Loucy (cell line): Measurements from ENCODE around the gene NXNL2.

Experiments
- H2AFZ ChIP-seq: fragments of 200-600 bp; sonication (generic); 2 replicates; pipeline ENCODE4 v1.6.0; 2016; ENCODE audit warnings: antibody characterized with exemption, mild to moderate bottlenecking, low read length, moderate library complexity
- H3F3A ChIP-seq: fragments of 200-600 bp; 2 replicates; pipeline ENCODE4 v1.6.0; 2016; ENCODE audit warnings: antibody characterized with exemption, low read depth, mild to moderate bottlenecking
- H3K27me3 ChIP-seq: fragments of 200-600 bp; sonication (generic); 2 replicates; pipeline ENCODE4 v1.6.1; 2014; ENCODE audit warnings: low read length, mild to moderate bottlenecking; ENCODE audit not compliant: insufficient read depth, poor library complexity, severe bottlenecking
- H3K36me3 ChIP-seq: fragments of 200-600 bp; sonication (generic); 2 replicates; pipeline ENCODE4 v1.6.1; 2016; ENCODE audit warnings: low read length; ENCODE audit not compliant: insufficient read depth
- H3K4me1 ChIP-seq: fragments of 200-600 bp; sonication (generic); 2 replicates; pipeline ENCODE4 v1.5.1; 2014; ENCODE audit warnings: low read length, mild to moderate bottlenecking; ENCODE audit not compliant: insufficient read depth, poor library complexity, severe bottlenecking
- H3K4me2 ChIP-seq: fragments of 200-600 bp; sonication (generic); 2 replicates; pipeline ENCODE4 v1.6.0; 2014; ENCODE audit warnings: antibody characterized with exemption, low read length, low read depth, mild to moderate bottlenecking; ENCODE audit not compliant: poor library complexity, severe bottlenecking
- H3K4me3 ChIP-seq: fragments of 200-600 bp; sonication (generic); 2 replicates; pipeline ENCODE4 v1.5.1; 2014; ENCODE audit warnings: low read length, mild to moderate bottlenecking, mixed read lengths; ENCODE audit not compliant: poor library complexity, severe bottlenecking
- H3K79me2 ChIP-seq: fragments of 200-600 bp; sonication (generic); 2 replicates; pipeline ENCODE4 v1.6.1; 2014; ENCODE audit warnings: low read length; ENCODE audit not compliant: insufficient read depth
- H3K9ac ChIP-seq: fragments of 200-600 bp; sonication (generic); 2 replicates; pipeline ENCODE4 v1.6.0; 2014; ENCODE audit warnings: mild to moderate bottlenecking, low read depth, low read length, moderate library complexity; ENCODE audit not compliant: poor library complexity, severe bottlenecking
- H3K9me2 ChIP-seq: fragments of 200-600 bp; sonication (generic); replicated peaks from 2 replicates; pipeline ENCODE4 v1.6.1; 2016; ENCODE audit warnings: low read depth, low read length, mixed read lengths
- H3K9me3 ChIP-seq: fragments of 200-600 bp; sonication (generic); 2 replicates; pipeline ENCODE4 v1.6.1; 2014; ENCODE audit warnings: mild to moderate bottlenecking, antibody characterized with exemption, low read length, low read depth; ENCODE audit not compliant: insufficient read depth
- H4K20me1 ChIP-seq: fragments of 200-600 bp; sonication (generic); 2 replicates; pipeline ENCODE4 v1.6.0; 2014; ENCODE audit warnings: antibody characterized with exemption, low read length, mild to moderate bottlenecking; ENCODE audit not compliant: insufficient read depth, poor library complexity, severe bottlenecking
- EZH2phosphoT487 ChIP-seq: fragments of 200-600 bp; IDR thresholded peaks from 2 replicates; pipeline ENCODE4 v1.6.1; 2018; ENCODE audit warnings: antibody characterized with exemption, mild to moderate bottlenecking, moderate library complexity, borderline replicate concordance
- TF ChIP-seq, protein P1 (sequence below): fragments of 200-600 bp; sonication (generic); conservative IDR thresholded peaks from 2 replicates; pipeline ENCODE4 v1.5.1; 2014; ENCODE audit warnings: mild to moderate bottlenecking, antibody characterized with exemption, low read length

NXNL2 gene

DNA sequence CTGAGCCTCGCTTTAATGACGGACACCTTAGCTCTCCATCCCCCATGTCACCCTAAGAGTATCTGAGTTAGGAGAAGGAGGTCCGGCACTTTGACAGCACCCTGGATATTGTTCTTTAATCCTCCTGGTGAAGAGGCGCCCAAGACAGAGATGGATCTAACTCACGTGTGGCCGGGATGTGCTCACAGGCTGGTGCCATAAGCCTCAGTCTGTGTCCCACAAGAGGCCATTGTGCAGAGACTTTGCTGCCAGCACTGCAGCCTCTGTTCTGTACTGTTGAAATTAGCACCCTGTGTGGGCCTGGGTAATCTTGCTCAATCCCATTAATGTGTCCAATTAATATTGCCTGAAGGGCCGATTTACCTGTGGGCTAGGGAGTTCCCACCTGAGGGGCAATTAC lies 37.7 kb downstream of the NXNL2 start:
- Histone ChIP-seq H3K36me3 (no peaks in the 10 kb centered on the region), H3K27me3 (no peaks in the 10 kb centered on the region), H3K9me2 (no peaks in the 10 kb centered on the region), H3K4me3 (no peak overlapping the region), H3K4me1 (no peaks in the 10 kb centered on the region), H3K4me2 (no peak overlapping the region), H3K9ac (no peak overlapping the region), H4K20me1 (no peaks in the 10 kb centered on the region), H2AFZ (no peak overlapping the region), H3K9me3 (no peaks in the 10 kb centered on the region), H3K79me2 (no peaks in the 10 kb centered on the region), H3F3A (no peaks in the 10 kb centered on the region)
- TF ChIP-seq EZH2phosphoT487 = no peak
- TF ChIP-seq, protein P1, sequence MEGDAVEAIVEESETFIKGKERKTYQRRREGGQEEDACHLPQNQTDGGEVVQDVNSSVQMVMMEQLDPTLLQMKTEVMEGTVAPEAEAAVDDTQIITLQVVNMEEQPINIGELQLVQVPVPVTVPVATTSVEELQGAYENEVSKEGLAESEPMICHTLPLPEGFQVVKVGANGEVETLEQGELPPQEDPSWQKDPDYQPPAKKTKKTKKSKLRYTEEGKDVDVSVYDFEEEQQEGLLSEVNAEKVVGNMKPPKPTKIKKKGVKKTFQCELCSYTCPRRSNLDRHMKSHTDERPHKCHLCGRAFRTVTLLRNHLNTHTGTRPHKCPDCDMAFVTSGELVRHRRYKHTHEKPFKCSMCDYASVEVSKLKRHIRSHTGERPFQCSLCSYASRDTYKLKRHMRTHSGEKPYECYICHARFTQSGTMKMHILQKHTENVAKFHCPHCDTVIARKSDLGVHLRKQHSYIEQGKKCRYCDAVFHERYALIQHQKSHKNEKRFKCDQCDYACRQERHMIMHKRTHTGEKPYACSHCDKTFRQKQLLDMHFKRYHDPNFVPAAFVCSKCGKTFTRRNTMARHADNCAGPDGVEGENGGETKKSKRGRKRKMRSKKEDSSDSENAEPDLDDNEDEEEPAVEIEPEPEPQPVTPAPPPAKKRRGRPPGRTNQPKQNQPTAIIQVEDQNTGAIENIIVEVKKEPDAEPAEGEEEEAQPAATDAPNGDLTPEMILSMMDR = no peak

DNA sequence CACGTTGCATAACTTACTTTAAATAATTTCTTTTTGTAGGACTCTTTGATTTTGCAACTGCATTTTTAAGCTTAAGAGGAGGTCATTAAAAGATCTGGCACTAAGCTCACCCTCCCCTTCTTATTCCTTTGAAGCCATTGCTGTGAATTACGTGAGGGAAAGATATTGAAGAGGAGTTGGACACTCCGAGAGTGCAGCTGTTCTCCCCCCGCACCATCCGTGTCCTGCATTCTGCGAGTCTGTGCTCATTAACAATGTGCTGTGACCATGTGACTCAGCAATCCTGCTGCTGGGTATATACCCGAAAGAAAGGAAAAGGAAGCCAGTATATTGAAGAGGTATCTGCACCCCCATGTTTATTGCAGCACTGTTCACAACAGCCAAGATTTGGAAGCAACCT lies 40.0 kb downstream of the NXNL2 start:
- Histone ChIP-seq H4K20me1 (no peaks in the 10 kb centered on the region), H3F3A (no peaks in the 10 kb centered on the region), H3K4me1 (peaks cover 3% of the 10 kb centered on the region), H3K9me3 (no peaks in the 10 kb centered on the region), H3K4me3 (no peak overlapping the region), H3K36me3 (no peaks in the 10 kb centered on the region), H3K9me2 (no peaks in the 10 kb centered on the region), H2AFZ (no peak overlapping the region), H3K27me3 (no peaks in the 10 kb centered on the region), H3K4me2 (no peak overlapping the region), H3K79me2 (no peaks in the 10 kb centered on the region), H3K9ac (no peak overlapping the region)
- TF ChIP-seq EZH2phosphoT487 = no peak
- TF ChIP-seq, protein P1 = no peak

DNA sequence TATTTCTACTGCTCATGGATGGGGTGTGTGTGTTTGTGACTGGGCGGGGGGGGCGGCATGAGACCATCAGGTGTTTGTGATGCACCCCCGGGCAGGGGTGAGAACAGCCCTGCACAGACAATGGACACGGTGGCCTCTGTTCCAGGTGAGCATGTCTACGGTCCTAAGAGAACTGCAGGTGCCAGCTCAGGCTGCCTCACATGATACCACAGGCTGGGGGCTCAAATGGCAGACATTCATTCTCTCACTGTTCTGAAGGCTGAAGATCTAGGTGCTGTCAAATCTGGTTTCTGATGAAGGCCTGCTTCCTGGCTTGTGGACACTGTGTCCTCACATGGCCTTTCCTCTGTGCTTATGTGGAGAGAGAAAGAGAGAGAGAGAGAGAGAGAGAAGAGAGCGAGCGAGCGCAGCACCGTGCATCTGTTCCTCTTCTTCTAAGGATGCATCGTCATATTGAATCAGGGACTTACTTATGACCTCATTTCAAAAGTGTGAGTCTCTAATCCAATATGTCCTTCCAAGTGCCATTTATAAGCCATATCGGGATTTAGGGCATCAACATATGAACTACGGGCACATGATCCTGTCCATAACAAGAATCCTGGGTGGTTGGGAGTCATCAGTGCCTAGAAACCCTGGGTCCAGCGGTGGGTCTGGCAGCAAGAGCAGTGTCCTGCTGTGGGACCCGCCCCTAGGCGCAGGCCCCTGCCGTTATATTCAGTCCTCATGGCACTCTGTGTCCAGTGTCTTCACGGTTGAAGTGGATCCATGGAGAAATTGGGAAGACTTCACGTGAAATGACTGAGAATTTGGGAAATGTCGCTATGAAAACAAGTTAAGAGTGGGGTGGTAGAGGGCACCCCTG lies 42.5 kb downstream of the NXNL2 start:
- Histone ChIP-seq H3K9ac (no peak overlapping the region), H3K9me3 (no peaks in the 10 kb centered on the region), H3K9me2 (no peaks in the 10 kb centered on the region), H3K27me3 (no peaks in the 10 kb centered on the region), H2AFZ (no peak overlapping the region), H3K4me3 (no peak overlapping the region), H4K20me1 (no peaks in the 10 kb centered on the region), H3K4me1 (peaks cover 3% of the 10 kb centered on the region), H3K36me3 (no peaks in the 10 kb centered on the region), H3K4me2 (no peak overlapping the region), H3K79me2 (no peaks in the 10 kb centered on the region), H3F3A (no peaks in the 10 kb centered on the region)
- no peak for TF ChIP-seq EZH2phosphoT487
- TF ChIP-seq, protein P1 = no peak
